Activated CD4-positive, alpha-beta T cell treated with anti-CD3 and anti-CD28 coated beads, Interleukin-2, amount 50 U/mL, for 16 hours (primary cell): Measurements from ENCODE around the gene TMEFF1.

Experiments
- DNase-seq: peaks from one replicate; pipeline ENCODE4 v3.0.0-alpha.2; 2020

TMEFF1 gene

GRCh38 chr9:100448266-100448665 lies 24.7 kb upstream of the TMEFF1 start:
- DNase-seq = no peak

GRCh38 chr9:100449420-100449819 lies 23.5 kb upstream of the TMEFF1 start:
- DNase-seq = no peak

DNA sequence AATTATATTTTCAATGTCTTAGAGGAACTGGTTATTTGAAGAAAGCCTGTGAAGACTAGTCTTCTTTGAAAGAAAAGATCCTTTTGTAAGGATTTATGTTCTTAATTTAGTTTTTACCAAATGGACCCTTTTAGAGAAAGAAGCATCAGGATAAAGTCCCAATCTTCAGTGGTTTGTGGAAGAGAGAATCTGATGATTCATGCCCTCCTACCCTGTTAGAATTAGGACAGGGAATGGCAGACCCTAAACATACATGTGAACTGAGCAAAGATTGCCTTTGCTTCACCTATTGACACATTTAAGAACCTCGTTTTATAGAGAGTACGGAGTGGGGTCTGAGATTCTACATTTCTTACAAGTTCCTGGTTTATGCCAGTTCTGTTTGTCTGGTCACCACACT lies 20.1 kb upstream of the TMEFF1 start:
- DNase-seq = no peak

- DNase-seq = no peak
Measured at GRCh38 chr9:100455470-100455869, 17.5 kb upstream of the TMEFF1 start.

DNA sequence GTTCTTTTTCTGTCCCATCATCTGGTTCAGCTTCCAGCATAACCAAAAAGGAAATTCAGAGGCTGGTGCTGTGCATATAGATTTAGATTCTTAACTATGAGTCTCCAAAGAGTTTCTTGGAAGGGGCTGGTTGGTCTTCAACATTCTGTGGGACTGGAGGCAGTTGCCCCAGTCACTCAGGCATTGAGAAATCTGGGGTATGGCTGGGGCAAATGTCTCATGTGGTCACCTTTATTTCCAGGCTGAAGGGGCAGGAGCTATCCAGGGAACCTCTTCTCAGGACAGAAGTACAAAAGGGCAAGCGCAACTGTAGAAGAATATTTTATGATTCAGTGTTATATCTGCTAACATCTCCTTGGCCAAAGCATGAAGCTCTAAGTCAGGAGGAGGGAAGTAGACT lies 15.4 kb upstream of the TMEFF1 start:
- no peak for DNase-seq

DNA sequence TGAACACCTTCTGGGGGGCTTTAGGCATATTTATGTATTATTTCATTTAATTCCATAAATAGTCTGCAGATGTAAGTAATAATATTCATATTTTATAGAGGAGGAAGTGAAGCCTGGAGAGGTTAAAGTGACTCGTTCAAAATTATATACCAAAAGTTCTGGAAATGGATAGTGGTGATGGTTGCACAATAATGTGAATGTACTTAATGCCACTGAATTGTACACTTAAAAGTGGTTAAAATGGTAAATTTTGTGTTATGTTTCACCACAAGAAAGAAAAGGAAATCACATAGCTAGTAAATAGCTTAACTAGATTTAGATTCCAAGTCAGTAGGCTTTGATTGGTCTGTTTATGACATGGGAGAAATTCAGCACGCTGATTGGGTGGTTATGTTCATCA lies 13.0 kb upstream of the TMEFF1 start:
- DNase-seq = no peak

DNA sequence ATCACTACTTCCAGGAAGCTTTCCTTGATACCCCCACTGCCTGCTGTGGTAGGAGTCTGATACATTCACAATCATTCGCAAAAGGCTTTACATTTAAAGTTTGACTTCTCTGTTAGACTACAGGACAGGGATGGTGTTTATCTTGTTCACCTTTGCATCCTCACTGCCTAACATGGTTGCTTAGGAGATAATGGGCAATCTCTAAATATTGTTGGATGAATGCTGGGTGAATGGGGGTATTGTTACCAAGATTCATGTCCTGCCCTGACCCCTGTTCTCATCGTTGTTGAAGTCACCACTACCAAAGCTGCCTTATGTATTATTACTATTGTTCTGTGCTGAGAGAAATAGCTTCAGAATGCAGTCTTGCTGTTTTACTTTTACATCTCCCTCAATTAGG lies 7.7 kb upstream of the TMEFF1 start:
- no peak for DNase-seq

GRCh38 chr9:100465761-100466160 lies 7.2 kb upstream of the TMEFF1 start:
- DNase-seq = no peak

- DNase-seq = no peak
Measured at GRCh38 chr9:100466171-100466828, 6.6 kb upstream of the TMEFF1 start.

DNA sequence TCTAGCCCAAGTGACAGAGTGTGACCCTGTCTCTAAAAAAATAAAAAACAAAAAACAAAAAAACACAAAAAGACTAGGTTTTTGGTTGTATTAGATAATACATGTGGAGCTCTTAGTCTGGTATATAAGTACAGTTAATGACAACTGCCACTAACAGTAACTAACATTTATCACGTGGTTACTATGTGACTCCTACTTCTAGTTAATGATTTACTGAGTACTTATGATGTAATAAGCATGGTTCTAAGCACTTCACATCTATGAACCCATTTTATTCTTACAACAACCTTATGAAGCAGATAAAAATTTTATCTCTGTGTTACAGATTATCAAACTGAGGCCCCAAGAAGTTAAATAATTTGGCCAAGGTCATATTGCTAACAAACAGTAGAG lies 6.1 kb upstream of the TMEFF1 start:
- no peak for DNase-seq

DNA sequence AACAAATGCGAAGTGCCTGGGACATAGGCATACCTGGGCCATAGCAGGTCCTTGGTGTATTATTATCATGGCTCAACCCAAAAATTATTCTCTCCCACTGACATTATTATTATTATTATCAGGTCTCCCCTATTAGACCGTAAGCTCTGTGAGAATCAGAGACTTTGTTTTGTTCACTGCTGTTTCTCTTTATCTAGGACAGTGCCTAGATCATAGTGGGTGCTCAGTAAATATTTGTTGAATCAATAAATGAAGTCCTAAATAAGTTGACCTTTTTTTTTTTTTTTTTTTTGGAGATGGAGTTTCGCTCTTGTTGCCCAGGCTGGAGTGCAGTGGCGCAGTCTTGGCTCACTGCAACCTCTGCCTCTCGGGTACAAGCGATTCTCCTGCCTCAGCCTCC lies 4.9 kb upstream of the TMEFF1 start:
- DNase-seq = no peak

- no peak for DNase-seq
Measured at GRCh38 chr9:100472268-100472667, 681 bp upstream of the TMEFF1 start.

DNA sequence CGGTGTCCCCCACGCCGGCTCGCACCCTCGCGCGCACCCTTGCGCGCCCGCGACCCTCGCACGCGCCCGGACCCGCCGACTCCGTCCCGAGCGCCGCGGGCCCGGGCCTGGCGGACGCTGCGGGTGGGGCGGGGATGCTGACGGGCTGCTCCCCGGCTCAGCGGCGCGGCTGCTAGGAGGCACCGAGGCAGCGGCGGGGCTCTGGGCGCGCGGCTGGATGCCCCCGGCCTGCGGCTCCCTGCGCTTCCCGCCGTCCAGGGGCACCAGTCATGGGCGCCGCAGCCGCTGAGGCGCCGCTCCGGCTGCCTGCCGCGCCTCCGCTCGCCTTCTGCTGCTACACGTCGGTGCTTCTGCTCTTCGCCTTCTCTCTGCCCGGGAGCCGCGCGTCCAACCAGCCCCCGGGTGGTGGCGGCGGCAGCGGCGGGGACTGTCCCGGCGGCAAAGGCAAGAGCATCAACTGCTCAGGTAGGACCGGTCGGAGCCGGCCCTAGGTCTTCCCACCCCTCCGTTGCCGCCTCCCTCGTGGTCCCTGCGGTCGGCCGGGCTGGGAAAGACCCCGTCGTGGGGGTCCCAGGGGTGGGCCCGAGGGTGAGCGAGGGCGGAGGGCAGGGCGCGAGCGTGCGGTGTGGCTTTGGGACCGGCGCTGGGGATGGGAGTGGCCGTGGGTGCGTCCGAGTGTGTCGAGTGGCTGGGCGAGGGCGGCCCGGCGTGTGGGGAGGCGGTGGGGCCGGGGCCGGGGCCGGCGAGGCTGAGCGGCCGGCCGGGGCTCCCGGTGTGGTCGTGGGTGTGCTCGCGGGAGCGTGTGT lies 530 bp downstream of the TMEFF1 start:
- DNase-seq = peak; percentile 19

DNA sequence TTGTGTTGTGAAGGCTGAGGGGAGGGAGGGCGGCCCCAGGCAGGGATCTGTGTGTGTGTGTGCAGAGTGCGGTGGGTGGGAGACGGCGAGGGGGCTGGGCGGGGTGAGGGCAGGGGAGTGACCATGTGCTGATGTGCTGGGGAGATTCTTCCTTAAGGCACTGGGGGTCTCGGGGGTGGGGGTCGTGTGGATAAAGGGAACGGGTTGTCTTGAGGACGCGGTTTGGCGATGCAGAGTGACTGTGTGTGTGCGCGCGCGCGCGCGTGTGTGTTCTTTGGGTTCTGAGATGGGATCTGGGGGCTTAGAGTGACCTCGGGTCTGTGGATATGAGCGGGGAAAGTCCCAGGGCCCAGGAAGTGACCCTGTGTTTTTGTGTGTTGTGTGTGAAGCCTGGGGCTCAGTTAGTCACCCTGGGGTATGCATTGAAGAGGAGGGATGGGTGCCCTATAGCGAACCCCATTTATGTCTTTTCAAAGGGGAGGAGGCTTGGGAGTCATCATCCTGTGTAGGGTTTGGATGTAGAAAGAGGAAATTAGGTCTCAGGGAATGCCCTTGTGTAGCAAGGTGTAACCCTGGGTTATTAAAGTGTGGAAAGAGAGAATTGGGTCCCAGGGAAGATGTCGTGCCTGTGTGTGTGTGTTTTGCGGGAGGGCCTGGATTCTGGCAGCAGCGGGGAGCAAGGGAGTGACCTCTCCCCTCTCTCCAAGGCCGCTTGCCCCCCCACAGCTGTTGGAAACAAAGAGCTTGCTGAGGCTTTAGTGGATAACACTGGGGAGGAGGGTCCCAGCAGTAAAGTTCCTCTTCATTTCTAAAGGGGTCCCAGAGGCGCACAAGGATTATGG lies 1.4 kb downstream of the TMEFF1 start:
- DNase-seq = no peak

- DNase-seq = no peak
Measured at GRCh38 chr9:100474924-100475276, 2.0 kb downstream of the TMEFF1 start.

DNA sequence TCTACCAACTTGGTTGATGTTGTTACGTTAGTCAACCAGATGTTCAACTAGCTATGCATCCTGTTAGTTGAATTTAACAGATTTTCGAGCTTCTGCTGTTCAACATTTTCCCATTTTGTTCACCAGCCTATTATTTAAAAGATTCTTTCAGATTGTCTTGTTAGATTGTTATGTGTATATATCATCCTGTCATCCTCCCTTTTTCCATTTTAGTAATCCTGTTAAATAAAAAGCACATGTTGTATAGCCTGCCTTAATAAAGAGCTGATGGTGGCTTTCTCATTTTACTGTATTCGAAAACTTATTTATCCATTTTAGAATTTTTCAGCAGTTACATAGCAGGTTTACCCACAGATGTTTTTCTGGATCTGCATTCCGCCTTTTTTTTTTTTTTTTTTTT lies 4.3 kb downstream of the TMEFF1 start:
- DNase-seq = no peak

- no peak for DNase-seq
Measured at GRCh38 chr9:100478192-100478591, 5.2 kb downstream of the TMEFF1 start.

DNA sequence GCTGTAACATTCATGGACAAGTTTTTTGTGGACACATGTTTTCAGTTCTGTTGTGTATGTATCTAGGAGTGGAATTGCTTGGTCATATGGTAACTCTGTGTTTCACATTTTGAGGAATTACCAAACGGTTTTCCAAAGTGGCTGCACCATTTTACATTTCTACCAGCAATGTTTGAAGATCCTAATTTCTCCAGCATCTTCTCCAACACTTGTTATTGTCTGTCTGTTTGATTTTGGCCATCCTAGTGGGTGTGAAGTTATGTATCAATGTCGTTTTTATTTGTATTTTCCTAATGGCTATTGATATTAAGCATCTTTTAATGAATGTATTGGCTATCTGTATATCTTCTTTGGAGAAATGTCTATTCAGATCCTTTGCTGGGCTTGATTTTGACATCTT lies 6.9 kb downstream of the TMEFF1 start:
- DNase-seq = no peak

GRCh38 chr9:100485196-100485595 lies 12.2 kb downstream of the TMEFF1 start:
- DNase-seq = no peak

- DNase-seq = no peak
Measured at GRCh38 chr9:100486479-100487176, 13.7 kb downstream of the TMEFF1 start.

GRCh38 chr9:100488177-100488576 lies 15.2 kb downstream of the TMEFF1 start:
- no peak for DNase-seq

DNA sequence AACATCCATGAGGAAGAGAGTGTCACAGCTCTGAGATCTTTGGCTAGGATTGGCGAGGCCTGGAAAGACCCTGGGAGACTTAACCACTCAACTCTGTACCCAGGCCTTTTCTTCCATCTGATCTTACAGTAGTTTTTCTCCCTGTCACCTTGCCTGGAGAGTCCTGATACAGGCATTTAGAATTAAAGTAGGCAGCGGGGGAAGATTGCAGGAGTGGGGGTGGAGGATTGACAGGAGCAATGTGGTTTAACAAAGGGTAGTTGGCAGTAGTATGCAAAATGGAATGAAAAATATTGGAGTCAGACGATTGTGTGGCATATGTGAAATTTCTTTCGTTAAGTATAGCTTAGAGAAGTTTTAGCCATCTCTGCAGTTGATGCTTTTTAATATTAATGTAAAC lies 16.9 kb downstream of the TMEFF1 start:
- DNase-seq = no peak

- DNase-seq = no peak
Measured at GRCh38 chr9:100492952-100493351, 20.0 kb downstream of the TMEFF1 start.
